HG02885 (cell line): ENCODE data around the gene OTX1.
"Not testable (repeated sequence)": the region's sequence is repeated elsewhere in the genome, so short reads cannot be mapped to it uniquely, and the experiment has no call there.

Source experiments
- ATAC-seq: cut with Tn5 transposase; IDR thresholded peaks from one replicate; pipeline ENCODE4 v1.9.1; 2021; ENCODE audit warnings: mild to moderate bottlenecking; ENCODE audit not compliant: unreplicated experiment, poor library complexity

The OTX1 gene

GRCh38 chr2:63058144-63058920 lies 7.7 kb downstream of the OTX1 start:
- no peak for ATAC-seq

GRCh38 chr2:63058921-63059792 lies 8.5 kb downstream of the OTX1 start:
- no peak for ATAC-seq

DNA sequence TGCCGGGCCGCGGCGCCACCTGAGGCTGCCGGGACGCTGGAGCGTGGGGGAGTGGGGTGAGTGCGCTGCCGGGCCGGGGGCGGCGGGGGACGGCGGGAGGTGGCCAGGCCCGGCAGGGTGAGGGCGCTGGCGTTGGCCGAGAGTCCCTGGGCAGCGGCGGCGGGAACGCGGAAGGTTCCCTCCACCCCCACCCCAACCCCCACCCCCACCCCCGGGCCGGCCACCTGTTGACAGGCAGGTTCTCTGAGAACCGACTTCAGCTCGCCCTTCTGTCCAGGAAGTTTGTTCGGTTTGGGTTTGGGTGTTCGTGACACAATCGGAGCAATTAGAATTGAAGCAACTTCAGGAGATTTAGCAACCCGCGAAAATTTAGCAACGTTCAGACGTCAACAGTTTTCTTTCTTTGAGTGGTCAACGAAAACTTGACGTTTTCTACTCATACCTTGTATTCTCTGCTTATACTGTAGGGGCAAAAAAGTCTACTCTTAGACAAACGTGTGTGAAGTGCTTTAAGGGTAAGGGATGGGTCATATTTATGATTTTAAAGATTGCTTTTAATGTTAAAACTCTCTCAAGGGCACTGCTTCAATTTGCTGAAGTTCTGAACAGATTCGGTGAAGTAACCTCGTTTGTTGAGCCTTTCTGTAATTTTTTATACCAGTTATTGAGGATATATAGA lies 9.3 kb downstream of the OTX1 start:
- no peak for ATAC-seq

DNA sequence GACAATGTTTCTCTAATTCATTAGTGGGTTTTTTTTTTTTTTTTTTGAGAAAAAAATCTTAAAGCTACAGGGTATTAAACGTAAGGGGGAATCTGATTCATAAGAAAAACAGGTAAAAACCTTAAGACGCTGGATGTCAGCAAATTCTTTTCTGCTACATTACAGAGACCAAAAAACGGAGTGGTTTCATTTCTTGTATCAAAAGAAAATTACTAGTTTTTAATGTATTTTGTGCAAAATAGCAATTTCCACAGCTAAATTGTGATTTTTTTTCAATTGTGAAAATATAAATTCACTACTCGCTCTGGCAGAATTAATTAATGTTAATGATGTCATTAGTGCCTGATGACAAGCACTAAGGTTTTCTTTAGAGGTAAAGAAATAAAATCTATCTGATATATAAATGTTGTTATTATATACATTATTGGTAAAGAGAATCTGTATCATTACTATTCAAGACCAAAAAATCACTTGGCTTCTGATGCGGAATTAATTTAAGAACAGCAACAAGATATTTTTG lies 9.9 kb downstream of the OTX1 start:
- no peak for ATAC-seq

DNA sequence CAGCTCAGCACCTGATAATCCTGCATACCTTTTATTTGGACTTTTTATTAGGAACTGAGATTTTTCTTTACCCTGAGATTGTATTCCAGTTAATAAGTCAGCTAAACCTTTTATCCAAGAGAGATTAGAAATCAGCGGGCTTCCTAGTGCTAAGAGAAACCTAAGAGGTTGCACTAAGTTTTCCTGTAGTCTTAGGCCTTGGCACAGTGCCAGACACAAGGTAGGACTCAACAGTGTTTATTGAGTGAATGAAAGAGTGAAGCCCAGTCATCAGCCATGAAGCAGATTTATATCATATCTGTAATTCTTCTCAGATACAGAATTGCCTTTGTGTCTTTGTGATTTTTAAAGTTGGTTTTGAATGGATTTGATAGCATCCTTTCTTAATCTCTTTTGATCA lies 13.6 kb downstream of the OTX1 start:
- no peak for ATAC-seq

- no peak for ATAC-seq
Measured at GRCh38 chr2:63064661-63065060, 14.0 kb downstream of the OTX1 start.

GRCh38 chr2:63066265-63066664 lies 15.6 kb downstream of the OTX1 start:
- ATAC-seq, result no peak

DNA sequence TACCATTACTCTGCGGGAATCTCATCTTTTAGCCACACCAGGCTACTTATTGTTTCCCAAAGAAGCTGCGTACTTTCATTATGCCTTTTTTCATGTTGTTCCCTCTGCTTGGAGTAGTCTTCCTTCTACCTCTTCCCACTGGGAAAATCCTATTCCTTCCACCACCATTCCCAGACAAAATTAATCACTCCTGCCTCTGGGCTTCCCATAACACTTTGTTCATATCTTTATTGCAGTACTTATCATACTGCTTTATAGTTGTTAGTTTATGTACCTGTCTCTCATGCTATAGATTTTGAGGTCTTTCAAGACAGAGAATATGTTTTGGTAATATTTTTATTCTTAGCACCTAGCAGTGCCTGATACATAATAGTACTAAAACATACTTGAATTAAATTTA lies 16.2 kb downstream of the OTX1 start:
- no peak for ATAC-seq

GRCh38 chr2:63071664-63072063 lies 21.0 kb downstream of the OTX1 start:
- ATAC-seq, result no peak

- no peak for ATAC-seq
Measured at GRCh38 chr2:63073994-63074393, 23.4 kb downstream of the OTX1 start.

GRCh38 chr2:63074399-63074798 lies 23.8 kb downstream of the OTX1 start:
- not testable (repeated sequence) for ATAC-seq

GRCh38 chr2:63078852-63079606 lies 28.4 kb downstream of the OTX1 start:
- ATAC-seq, result no peak

- ATAC-seq, result no peak
Measured at GRCh38 chr2:63081404-63081803, 30.8 kb downstream of the OTX1 start.

GRCh38 chr2:63086687-63087086 lies 36.1 kb downstream of the OTX1 start:
- ATAC-seq, result no peak

DNA sequence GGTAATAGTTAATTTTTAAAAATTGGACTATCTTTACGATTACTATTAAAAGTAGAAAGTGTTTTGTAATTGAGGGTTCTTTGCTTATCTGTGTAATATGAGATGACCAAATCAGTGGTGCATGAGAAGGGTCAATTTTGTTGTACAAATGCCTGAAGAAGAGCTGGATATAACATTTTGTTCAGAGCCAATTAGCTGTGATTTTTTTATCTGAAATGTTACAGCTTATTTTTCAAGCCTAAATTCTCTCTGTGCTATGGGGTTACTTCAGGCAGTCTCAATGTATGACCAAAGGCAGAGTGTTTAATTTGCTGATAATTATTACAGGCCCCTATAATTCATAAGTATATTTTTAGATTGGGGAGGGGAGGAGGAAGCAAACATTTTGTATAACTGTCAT lies 41.8 kb downstream of the OTX1 start:
- ATAC-seq, result no peak

- no peak for ATAC-seq
Measured at GRCh38 chr2:63092857-63093256, 42.2 kb downstream of the OTX1 start.

DNA sequence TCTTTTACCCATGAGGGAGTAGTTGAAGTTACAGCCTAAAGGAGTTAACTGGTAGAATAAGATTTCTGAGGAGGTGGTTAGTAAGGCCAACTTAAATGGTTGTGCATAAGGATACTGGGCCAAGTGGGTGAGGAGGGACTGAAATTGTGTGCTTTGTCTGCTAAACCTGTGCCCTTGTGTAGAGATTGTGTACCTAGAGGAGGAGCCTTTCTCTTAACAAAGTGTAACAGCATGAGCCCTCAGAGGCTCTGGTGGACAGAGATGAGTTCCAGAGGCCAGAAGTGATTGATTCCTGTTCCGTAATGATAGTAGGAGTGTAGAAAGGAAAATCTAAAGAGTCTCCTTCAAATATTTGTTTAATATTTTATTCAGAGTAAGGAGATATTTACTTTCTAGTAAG lies 42.9 kb downstream of the OTX1 start:
- ATAC-seq, result no peak

- no peak for ATAC-seq
Measured at GRCh38 chr2:63096491-63096890, 45.9 kb downstream of the OTX1 start.

- no peak for ATAC-seq
Measured at GRCh38 chr2:63099032-63099431, 48.4 kb downstream of the OTX1 start.

- no peak for ATAC-seq
Measured at GRCh38 chr2:63101954-63102353, 51.3 kb downstream of the OTX1 start.
